Activated CD8-positive, alpha-beta memory T cell treated with anti-CD3 and anti-CD28 coated beads, Interleukin-2, amount 50 U/mL, for 24 hours (primary cell): ENCODE measurements around the gene PIN4.
A peak's percentile ranks its signal among the peaks of the same experiment; 100 is the strongest.
"Not testable (repeated sequence)": the region's sequence is repeated elsewhere in the genome, so short reads cannot be mapped to it uniquely, and the experiment has no call there.

Experiments
- DNase-seq: peaks from one replicate; pipeline ENCODE4 v3.0.0-alpha.2; 2020; ENCODE audit errors: extremely low read depth

Gene PIN4

GRCh38 chrX:72181178-72182125 is at the start of gene PIN4:
Gene PIN4, plus strand, starts transcription at chrX:72181757. Its CDS starts 29 bp downstream, at chrX:72181786.
- DNase-seq = peak; percentile 65

GRCh38 chrX:72132456-72132855 is 49.1 kb upstream of the PIN4 start:
- DNase-seq = no peak

- DNase-seq = no peak
These were observed 47.6 kb upstream of the PIN4 start for GRCh38 chrX:72133851-72134546.

GRCh38 chrX:72137846-72138495 is 43.6 kb upstream of the PIN4 start:
- DNase-seq = no peak

- DNase-seq = no peak
These were observed 42.0 kb upstream of the PIN4 start for GRCh38 chrX:72139538-72139937.

GRCh38 chrX:72141372-72142004 is 40.1 kb upstream of the PIN4 start:
- no peak for DNase-seq

- no peak for DNase-seq
These were observed 39.3 kb upstream of the PIN4 start for GRCh38 chrX:72142094-72142793.

GRCh38 chrX:72142794-72143608 is 38.6 kb upstream of the PIN4 start:
- DNase-seq = no peak

- no peak for DNase-seq
These were observed 38.0 kb upstream of the PIN4 start for GRCh38 chrX:72143609-72143907.

GRCh38 chrX:72145181-72145580 is 36.4 kb upstream of the PIN4 start:
- no peak for DNase-seq

- DNase-seq = no peak
These were observed 35.0 kb upstream of the PIN4 start for GRCh38 chrX:72146527-72146926.

GRCh38 chrX:72158773-72159172 is 22.8 kb upstream of the PIN4 start:
- DNase-seq = no peak

- DNase-seq = no peak
These were observed 21.8 kb upstream of the PIN4 start for GRCh38 chrX:72159769-72160168.

- DNase-seq = no peak
These were observed 16.0 kb upstream of the PIN4 start for GRCh38 chrX:72165551-72165950.

GRCh38 chrX:72169008-72169728 is 12.4 kb upstream of the PIN4 start:
- DNase-seq = no peak

GRCh38 chrX:72176289-72176688 is 5.3 kb upstream of the PIN4 start:
- DNase-seq = not testable (repeated sequence)

- DNase-seq = no peak
These were observed 4.6 kb upstream of the PIN4 start for GRCh38 chrX:72176981-72177380.

GRCh38 chrX:72180539-72180938 is 1.0 kb upstream of the PIN4 start:
- DNase-seq = no peak

- DNase-seq = no peak
These were observed 1.4 kb downstream of the PIN4 start for GRCh38 chrX:72182924-72183323.
